OCI-LY3 (cell line): ENCODE measurements around the gene LZTFL1.

Experiments used
- EZH2phosphoT487 ChIP-seq: fragments of 200-600 bp; shearing (Covaris generic); IDR thresholded peaks from 2 replicates; pipeline ENCODE4 v1.6.1; 2018; ENCODE audit warnings: antibody characterized with exemption, mixed run types, low read depth
- TF ChIP-seq, protein P1 (sequence below): fragments of 200-600, 300-600 bp; sonication (generic); IDR thresholded peaks from 2 replicates; pipeline ENCODE4 v1.5.1; 2014; ENCODE audit warnings: antibody characterized with exemption, low read length, low read depth

DNA sequence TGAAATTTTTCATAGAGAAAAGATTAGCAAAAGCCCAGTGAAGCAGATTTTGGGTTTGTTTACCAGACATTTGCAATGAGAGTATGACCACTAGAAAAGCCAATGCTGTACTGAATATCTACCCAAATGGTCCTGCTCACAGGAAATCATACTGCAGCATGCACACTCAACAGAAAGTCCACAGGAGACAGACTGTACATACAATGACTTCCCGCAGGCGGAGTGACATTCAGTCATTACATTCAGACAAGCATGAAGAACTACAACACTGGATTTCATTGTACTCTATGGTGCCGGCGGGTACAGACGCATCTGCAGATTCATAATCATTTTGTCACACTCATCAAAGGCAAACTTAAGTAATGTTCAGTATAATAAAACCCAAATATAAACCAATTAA is 11.8 kb downstream of the LZTFL1 start:
- TF ChIP-seq, protein P1, sequence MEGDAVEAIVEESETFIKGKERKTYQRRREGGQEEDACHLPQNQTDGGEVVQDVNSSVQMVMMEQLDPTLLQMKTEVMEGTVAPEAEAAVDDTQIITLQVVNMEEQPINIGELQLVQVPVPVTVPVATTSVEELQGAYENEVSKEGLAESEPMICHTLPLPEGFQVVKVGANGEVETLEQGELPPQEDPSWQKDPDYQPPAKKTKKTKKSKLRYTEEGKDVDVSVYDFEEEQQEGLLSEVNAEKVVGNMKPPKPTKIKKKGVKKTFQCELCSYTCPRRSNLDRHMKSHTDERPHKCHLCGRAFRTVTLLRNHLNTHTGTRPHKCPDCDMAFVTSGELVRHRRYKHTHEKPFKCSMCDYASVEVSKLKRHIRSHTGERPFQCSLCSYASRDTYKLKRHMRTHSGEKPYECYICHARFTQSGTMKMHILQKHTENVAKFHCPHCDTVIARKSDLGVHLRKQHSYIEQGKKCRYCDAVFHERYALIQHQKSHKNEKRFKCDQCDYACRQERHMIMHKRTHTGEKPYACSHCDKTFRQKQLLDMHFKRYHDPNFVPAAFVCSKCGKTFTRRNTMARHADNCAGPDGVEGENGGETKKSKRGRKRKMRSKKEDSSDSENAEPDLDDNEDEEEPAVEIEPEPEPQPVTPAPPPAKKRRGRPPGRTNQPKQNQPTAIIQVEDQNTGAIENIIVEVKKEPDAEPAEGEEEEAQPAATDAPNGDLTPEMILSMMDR = no peak
- TF ChIP-seq EZH2phosphoT487 = no peak
